GM06990 (cell line): Measurements from ENCODE around the gene UNCX.
"Not testable (repeated sequence)": the region's sequence is repeated elsewhere in the genome, so short reads cannot be mapped to it uniquely, and the experiment has no call there.

Experiments
- DNase-seq: peaks from one replicate; pipeline ENCODE4 v3.0.0-alpha.2; 2011; ENCODE audit not compliant: insufficient read length; ENCODE audit errors: extremely low read depth
- H3K27me3 ChIP-seq: replicated peaks from 2 replicates; pipeline ENCODE4 v1.6.0; 2011; ENCODE audit warnings: low read length; ENCODE audit not compliant: control insufficient read depth, insufficient read depth
- H3K36me3 ChIP-seq: 2 replicates; pipeline ENCODE4 v1.5.1; 2011; ENCODE audit warnings: low read length; ENCODE audit not compliant: control insufficient read depth, insufficient read depth
- H3K4me3 ChIP-seq: replicated peaks from 2 replicates; pipeline ENCODE4 v1.5.1; 2011; ENCODE audit warnings: low read depth, mild to moderate bottlenecking, control low read depth, low read length
- CTCF ChIP-seq: IDR thresholded peaks from 2 replicates; pipeline ENCODE4 v1.5.1; 2011; ENCODE audit warnings: low read length, control low read depth, mild to moderate bottlenecking, inconsistent platforms; ENCODE audit not compliant: insufficient read depth, poor library complexity, severe bottlenecking

The UNCX gene

GRCh38 chr7:1193593-1194424, 38.9 kb upstream of the UNCX start:
- H3K27me3 ChIP-seq = no peaks in the 10 kb centered on the region; the same call in 1 of the 2 replicates
- no peak overlapping the region for H3K4me3 ChIP-seq
- H3K36me3 ChIP-seq = no peaks in the 10 kb centered on the region
- no peak for DNase-seq
- peak; percentile 36 for TF ChIP-seq CTCF

GRCh38 chr7:1196441-1196840, 36.2 kb upstream of the UNCX start:
- DNase-seq, H3K27me3 ChIP-seq: not testable (repeated sequence)

GRCh38 chr7:1196950-1197349, 35.7 kb upstream of the UNCX start:
- TF ChIP-seq CTCF = no peak
- H3K36me3 ChIP-seq = no peaks in the 10 kb centered on the region
- no peak overlapping the region for H3K4me3 ChIP-seq
- no peak for DNase-seq
- H3K27me3 ChIP-seq = no peaks in the 10 kb centered on the region; the same call in 1 of the 2 replicates

More at GRCh38 chr7:1196441-1196840, 36.2 kb upstream of the UNCX start:
- H3K4me3 ChIP-seq, H3K36me3 ChIP-seq: not testable (repeated sequence)

GRCh38 chr7:1197997-1198625, 34.6 kb upstream of the UNCX start:
- no peaks in the 10 kb centered on the region for H3K36me3 ChIP-seq
- TF ChIP-seq CTCF = no peak
- no peak for DNase-seq
- H3K27me3 ChIP-seq = no peaks in the 10 kb centered on the region; the same call in 1 of the 2 replicates
- no peak overlapping the region for H3K4me3 ChIP-seq

GRCh38 chr7:1200045-1200444, 32.6 kb upstream of the UNCX start:
- Histone ChIP-seq H3K4me3 (no peak overlapping the region), H3K27me3 (no peaks in the 10 kb centered on the region; the same call in 1 of the 2 replicates), H3K36me3 (no peaks in the 10 kb centered on the region)
- no peak for DNase-seq
- no peak for TF ChIP-seq CTCF

- Histone ChIP-seq H3K27me3 (no peaks in the 10 kb centered on the region), H3K4me3 (no peak overlapping the region), H3K36me3 (no peaks in the 10 kb centered on the region)
- no peak for TF ChIP-seq CTCF
- DNase-seq = no peak
These were observed 30.8 kb upstream of the UNCX start for GRCh38 chr7:1201916-1202315.

- H3K4me3 ChIP-seq, H3K36me3 ChIP-seq, H3K27me3 ChIP-seq, DNase-seq: not testable (repeated sequence)
These were observed 29.8 kb upstream of the UNCX start for GRCh38 chr7:1202914-1203313.
